ENCODE measurements around the gene RCBTB2.

DNA sequence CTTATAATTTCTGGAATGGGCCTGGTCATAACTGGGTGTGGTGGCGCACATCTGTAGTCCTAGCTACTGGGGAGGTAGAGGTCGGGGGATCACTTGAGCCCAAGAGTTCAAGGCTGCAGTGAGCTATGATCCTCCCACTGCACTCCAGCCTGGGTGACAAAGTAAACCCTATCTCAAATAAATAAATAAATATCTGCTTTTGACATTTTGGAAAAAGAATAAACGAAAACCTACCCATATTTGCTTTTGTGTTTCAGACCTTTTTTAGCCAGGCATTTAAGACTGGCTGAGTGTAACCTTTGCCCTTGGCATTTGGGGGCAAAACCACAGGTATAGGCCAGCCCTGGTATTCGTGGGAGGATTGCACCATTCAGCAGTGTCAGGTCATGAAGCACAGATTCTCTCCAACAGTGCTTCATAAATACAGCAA lies 14.8 kb upstream of the RCBTB2 start:
- TF ChIP-seq OSR1 (CRISPR knock-in tag; IDR thresholded peaks at IDR 0.05), result no peak
- TF ChIP-seq, protein P1, sequence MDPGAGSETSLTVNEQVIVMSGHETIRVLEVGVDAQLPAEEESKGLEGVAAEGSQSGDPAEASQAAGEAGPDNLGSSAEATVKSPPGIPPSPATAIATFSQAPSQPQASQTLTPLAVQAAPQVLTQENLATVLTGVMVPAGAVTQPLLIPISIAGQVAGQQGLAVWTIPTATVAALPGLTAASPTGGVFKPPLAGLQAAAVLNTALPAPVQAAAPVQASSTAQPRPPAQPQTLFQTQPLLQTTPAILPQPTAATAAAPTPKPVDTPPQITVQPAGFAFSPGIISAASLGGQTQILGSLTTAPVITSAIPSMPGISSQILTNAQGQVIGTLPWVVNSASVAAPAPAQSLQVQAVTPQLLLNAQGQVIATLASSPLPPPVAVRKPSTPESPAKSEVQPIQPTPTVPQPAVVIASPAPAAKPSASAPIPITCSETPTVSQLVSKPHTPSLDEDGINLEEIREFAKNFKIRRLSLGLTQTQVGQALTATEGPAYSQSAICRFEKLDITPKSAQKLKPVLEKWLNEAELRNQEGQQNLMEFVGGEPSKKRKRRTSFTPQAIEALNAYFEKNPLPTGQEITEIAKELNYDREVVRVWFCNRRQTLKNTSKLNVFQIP (CRISPR knock-in tag; IDR thresholded peaks at IDR 0.05; ENCODE audit: borderline replicate concordance, low read depth), result no peak
- TF ChIP-seq, protein P2, sequence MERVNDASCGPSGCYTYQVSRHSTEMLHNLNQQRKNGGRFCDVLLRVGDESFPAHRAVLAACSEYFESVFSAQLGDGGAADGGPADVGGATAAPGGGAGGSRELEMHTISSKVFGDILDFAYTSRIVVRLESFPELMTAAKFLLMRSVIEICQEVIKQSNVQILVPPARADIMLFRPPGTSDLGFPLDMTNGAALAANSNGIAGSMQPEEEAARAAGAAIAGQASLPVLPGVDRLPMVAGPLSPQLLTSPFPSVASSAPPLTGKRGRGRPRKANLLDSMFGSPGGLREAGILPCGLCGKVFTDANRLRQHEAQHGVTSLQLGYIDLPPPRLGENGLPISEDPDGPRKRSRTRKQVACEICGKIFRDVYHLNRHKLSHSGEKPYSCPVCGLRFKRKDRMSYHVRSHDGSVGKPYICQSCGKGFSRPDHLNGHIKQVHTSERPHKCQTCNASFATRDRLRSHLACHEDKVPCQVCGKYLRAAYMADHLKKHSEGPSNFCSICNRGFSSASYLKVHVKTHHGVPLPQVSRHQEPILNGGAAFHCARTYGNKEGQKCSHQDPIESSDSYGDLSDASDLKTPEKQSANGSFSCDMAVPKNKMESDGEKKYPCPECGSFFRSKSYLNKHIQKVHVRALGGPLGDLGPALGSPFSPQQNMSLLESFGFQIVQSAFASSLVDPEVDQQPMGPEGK (CRISPR knock-in tag; IDR thresholded peaks at IDR 0.05; ENCODE audit: borderline replicate concordance), result no peak
- TF ChIP-seq, protein P3, sequence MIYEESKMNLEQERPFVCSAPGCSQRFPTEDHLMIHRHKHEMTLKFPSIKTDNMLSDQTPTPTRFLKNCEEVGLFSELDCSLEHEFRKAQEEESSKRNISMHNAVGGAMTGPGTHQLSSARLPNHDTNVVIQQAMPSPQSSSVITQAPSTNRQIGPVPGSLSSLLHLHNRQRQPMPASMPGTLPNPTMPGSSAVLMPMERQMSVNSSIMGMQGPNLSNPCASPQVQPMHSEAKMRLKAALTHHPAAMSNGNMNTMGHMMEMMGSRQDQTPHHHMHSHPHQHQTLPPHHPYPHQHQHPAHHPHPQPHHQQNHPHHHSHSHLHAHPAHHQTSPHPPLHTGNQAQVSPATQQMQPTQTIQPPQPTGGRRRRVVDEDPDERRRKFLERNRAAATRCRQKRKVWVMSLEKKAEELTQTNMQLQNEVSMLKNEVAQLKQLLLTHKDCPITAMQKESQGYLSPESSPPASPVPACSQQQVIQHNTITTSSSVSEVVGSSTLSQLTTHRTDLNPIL (CRISPR knock-in tag; IDR thresholded peaks at IDR 0.05; ENCODE audit: low read depth), result no peak
- no peak for TF ChIP-seq SNAI2 (CRISPR knock-in tag; IDR thresholded peaks at IDR 0.05)
- no peak for TF ChIP-seq ZFP3 (CRISPR knock-in tag; IDR thresholded peaks at IDR 0.05)
- no peak for TF ChIP-seq ZNF70 (CRISPR knock-in tag; IDR thresholded peaks at IDR 0.05)

Measured in SK-N-SH treated with all-trans-retinoic acid at 6 μM for 48 hours (cell line).